GM21381 (cell line): ENCODE data around the gene AHSG.
"Not testable (repeated sequence)": the region's sequence is repeated elsewhere in the genome, so short reads cannot be mapped to it uniquely, and the experiment has no call there.

Experiments
- ATAC-seq: cut with Tn5 transposase; IDR thresholded peaks from one replicate; pipeline ENCODE4 v1.9.1; 2021; ENCODE audit warnings: mild to moderate bottlenecking, moderate library complexity; ENCODE audit not compliant: unreplicated experiment

Gene AHSG, protein sequence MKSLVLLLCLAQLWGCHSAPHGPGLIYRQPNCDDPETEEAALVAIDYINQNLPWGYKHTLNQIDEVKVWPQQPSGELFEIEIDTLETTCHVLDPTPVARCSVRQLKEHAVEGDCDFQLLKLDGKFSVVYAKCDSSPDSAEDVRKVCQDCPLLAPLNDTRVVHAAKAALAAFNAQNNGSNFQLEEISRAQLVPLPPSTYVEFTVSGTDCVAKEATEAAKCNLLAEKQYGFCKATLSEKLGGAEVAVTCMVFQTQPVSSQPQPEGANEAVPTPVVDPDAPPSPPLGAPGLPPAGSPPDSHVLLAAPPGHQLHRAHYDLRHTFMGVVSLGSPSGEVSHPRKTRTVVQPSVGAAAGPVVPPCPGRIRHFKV

DNA sequence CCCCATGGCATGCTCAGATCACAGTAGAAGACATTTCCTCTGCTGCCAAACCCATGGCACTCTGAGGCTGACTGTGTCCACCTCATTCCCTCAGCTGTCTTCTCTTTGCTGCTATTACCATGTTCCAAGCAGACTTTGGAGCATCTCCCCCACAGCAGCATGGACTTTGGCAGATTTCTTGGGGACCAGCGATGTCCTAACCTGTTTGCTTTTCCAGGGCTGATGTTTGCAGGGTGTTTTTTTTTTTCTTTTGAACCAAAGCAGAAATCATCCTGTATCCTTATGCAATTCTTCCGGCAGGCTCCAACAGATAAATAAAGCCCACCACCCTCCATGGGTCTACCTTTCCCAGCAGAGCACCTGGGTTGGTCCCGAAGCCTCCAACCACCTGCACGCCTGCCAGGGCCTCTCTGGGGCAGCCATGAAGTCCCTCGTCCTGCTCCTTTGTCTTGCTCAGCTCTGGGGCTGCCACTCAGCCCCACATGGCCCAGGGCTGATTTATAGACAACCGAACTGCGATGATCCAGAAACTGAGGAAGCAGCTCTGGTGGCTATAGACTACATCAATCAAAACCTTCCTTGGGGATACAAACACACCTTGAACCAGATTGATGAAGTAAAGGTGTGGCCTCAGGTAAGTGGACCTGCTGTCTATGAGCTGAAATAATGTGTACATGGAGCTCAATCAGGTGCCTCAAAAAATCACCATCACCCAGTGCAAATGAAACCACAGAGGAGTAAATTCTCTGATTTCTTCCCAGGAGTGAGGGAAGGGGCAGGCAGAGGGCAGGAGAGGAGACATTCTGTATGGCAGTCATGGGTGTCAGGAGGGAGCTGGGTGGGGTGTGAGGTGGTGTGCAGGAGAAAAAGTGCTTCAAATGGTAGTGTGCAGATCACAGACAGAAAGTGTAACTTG lies at the start of gene AHSG:
Gene AHSG, plus strand, starts transcription at position 340 of the 916 bp plus-strand sequence. Its CDS starts 82 bp downstream, at position 422.
- no peak for ATAC-seq

DNA sequence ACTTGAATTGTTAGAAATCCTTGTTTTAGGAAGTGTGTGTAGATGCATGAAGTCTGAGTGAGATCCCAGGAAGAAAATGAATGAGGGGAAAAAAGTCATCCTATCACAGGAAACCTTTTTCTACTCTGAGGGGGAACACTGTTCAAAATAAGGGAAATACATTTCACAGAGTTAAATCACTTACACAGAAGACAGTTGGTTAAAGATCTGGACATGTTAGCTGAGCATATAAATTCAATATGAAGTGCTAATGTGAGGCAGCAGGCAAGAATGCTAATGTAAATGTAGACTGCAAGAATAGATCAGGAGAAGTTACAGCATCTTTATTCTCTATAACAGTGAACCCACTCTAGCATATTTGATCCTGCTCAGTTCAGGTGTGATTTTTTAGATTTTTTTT lies 48.3 kb upstream of the AHSG start:
- no peak for ATAC-seq

DNA sequence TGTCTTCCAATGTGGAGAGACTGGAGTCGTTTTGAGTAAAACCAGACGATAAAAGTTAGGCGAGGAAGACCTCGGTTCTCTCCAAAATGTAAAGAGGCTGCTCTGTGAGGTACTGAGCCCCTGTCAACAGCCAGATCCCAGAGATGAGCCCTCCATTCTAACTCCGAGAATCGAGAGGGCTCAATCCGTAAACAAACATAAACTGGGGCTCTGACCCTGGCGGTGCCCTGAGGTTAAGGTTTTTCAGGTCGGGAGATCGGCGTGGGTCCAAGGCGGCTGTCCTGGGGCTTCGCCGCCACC lies 46.1 kb upstream of the AHSG start:
- no peak for ATAC-seq

DNA sequence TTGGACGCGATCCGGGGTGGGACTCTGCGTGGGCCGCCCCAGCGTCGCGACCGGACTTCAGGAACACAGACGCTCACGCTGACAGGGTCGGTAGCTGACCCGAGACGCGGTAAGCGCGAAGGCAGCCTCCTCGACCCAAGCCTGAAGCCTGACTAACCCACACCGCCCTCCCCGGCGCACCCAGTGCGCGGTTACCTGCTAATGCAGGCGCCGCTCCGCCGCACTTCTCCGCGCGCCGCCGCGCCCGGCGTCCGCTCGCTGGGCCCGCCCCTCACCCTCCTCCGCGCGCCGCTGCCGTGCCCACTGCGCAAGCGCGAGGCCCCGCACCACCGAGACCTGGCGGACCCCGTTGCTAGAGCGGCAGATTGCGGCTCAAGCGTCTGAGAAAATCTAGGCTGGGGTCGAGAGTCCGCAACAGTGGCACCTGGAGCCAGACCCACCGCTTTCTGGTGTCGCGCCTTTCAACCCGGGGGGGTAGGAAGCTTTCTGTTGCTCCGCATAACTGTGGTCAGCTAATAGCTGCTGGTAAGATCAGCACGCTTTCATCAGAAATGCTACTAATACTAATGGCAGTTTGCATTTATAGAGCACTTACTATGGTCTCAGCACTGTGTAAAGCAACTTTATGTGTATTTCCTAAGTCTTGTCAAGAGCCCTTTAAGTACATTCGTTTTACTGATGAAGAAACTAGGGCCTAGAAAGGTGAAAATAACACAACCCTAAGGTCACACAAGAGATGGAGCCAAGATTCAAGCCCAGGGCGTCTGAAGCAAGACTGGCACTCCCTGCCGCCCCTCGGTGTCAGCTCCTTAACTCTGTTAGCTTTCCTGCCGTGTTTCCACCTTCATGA lies 45.6 kb upstream of the AHSG start, which contains the start of gene TBCCD1:
Gene TBCCD1, minus strand, starts transcription at position 268 of the 850 bp plus-strand sequence. CDS start 3,010 bp downstream, outside the sequence.
- ATAC-seq = peak; percentile 51

DNA sequence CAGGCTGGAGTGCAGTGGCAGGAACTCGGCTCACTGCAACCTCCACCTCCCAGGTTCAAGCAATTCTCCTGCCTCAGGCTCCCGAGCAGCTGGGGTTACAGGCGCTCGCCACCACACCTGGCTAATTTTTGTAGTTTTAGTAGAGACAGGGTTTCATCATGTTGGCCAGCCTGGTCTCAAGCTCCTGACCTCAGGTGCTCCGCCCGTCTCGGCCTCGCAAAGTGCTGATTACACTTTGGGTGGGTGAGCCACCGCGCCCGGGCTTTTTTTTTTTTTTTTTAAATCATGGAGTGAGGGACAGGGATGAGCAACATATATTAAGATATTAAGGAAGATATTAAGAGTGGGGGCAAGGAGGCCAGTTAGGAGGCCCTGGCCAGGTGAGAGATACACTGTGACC lies 43.5 kb upstream of the AHSG start:
- ATAC-seq = not testable (repeated sequence)

DNA sequence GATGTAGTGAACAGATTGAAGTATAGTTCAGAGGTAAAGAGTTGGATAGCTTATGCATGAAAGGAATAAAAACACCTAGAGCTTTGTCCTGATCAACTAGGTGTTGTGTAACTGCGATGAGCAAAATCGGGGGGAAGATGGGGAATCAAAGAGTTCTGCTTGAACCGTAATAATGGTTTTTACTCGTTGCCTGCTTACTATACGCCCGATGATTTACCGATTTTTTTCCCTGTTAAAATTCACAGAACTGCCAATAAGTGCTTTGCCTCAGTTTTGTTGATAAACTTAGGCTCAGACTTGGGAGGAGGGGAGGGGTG lies 43.1 kb upstream of the AHSG start:
- no peak for ATAC-seq

GRCh38 chr3:186570096-186570940 lies 42.5 kb upstream of the AHSG start, which contains the start of gene DNAJB11:
TSS of gene DNAJB11 (plus strand) at chr3:186570720. CDS start at chr3:186570898, 178 bp downstream.
- peak; percentile 82 for ATAC-seq

GRCh38 chr3:186570941-186571643 lies 41.8 kb upstream of the AHSG start:
- ATAC-seq = no peak

DNA sequence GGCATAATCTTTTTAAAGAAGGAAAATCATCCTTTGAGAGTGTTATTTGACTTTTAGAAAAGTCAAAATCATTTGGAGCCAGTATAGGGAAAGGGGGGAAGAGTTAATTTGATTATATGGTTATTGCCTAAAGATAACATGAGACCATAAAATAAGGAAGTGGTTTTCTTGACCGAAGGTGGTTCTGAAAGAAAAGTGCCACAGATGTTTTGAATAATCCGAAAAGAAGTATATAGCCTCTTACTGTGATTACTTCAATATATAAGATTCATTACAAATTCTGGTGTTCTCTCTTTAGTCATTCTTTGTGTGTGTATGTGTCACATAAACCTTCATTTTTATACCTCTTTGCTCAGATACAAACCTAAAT lies 41.2 kb upstream of the AHSG start:
- ATAC-seq = no peak

- ATAC-seq = no peak
Measured at GRCh38 chr3:186577521-186577920, 35.3 kb upstream of the AHSG start.

DNA sequence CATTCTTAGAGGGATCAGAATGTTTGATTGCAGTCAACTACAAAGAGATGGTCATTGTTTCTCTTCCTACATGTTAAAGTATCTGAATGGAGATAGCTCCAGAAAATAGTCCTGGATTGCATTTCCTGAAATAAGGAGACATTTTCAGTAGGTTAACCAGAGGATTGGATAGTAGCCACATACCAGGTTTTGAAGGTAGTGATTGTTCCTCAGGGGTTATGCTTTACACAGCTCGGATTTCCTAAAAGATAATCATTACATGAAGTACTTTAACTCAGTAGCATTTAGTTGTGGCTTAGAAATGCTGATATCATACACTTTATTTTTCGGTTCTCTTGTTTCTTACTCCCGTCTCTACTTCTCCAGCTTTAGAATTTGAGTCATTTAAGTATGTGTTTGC lies 32.1 kb upstream of the AHSG start:
- ATAC-seq = no peak

DNA sequence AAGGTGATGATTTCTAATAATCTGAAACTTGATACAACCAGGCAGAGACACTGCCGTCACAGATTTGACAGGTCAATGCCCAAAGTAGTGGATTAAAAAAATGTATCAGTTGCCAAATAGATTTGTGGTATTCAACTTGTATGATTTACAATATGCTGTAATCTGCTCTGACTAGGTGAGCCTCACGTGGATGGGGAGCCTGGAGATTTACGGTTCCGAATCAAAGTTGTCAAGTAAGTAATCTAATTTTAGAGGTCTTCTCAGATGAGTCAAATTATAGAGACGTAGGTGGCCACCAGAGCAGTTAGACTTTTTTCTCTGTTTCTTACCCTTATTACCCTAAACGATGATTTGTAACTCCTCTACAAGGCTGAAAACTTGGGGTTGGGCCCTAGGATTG lies 30.3 kb upstream of the AHSG start:
- no peak for ATAC-seq

- ATAC-seq = no peak
Measured at GRCh38 chr3:186583831-186584230, 29.0 kb upstream of the AHSG start.

- not testable (repeated sequence) for ATAC-seq
Measured at GRCh38 chr3:186586245-186586644, 26.6 kb upstream of the AHSG start.

DNA sequence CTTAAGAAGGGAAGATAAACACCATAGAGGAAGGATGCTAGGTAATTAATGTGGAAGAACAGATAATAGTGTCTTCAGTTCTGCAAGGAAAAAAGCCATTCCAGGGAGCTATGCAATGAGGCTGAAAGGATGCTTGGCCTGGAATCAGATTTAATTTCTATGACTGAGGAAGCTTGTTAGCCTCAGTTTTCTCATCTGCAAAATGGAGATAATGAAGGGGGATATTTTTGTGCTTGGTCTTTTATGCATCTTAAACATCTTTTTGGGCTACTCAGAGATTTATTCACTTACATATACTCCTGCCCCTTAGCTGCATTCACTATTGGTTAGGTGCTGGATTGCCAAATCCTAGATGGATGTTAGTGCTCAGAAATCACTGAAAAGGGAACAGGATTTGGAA lies 25.7 kb upstream of the AHSG start:
- ATAC-seq = no peak

GRCh38 chr3:186588632-186589031 lies 24.2 kb upstream of the AHSG start:
- no peak for ATAC-seq

DNA sequence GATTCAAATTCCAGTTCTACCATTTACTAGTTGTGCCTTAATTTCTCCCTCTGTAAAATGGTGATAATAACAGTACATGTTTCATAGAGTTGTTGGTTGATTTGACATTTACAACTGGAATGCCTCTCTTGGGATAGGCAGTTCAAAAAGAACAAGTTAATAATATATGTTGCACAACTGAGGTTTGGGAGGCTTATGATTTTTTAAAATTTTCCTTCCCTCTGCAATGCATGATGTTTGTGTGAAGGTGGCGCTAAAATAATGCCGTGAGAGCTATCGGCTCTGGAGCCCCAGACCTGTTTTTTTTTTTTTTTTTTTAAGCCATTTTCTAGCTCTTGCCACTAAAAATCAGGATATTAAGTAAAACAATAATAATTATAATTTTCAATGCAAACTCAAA lies 23.7 kb upstream of the AHSG start:
- no peak for ATAC-seq

DNA sequence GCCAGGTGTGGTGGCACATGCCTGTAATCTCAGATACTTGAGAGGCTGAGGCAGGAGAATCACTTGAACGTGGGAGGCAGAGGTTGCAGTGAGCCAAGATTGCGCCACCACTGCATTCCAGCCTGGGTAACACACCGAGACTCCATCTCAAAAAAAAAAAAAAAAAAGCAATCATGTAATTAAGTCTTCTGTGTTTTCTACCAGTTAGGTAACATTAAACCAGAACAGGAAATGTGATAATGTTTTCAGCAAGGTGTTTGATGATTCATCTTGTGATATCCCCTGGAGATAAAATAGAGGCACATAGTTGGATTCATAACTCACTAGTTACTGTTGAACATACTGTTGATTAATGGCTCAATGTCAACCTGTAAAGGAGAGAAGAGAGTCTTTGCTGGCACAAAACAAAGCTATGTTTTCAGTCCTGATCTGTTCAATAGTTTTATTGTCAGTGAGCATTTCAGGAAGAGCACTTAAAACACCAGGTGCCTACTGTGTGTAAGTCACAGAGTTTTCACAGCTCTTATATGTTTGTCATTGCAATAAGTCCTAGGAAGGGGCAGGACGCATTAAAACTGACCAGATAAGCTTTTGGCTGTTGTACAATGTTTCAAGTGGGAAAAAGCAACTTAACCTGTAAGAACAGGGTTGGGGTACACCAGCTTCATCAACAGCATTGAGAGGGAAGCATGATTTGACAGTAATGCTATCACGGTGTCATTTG lies 22.8 kb upstream of the AHSG start:
- no peak for ATAC-seq
